ENCODE results near the gene RASGEF1C.

Gene RASGEF1C

GRCh38 chr5:180142021-180142765 is 66.8 kb downstream of the RASGEF1C start:
- in situ Hi-C loops (cut with HindIII; ENCODE audit: low sequenced_read_pairs): no loop called here
- H3K4me3 ChIP-seq (ENCODE audit: low read depth, low read length): no peak overlapping the region
- no peak for DNase-seq (ENCODE audit: low read depth)
- TF ChIP-seq CTCF (IDR thresholded peaks at IDR 0.05; ENCODE audit: low read depth, low read length, missing control alignments): no peak

GRCh38 chr5:180141068-180141660 is 67.8 kb downstream of the RASGEF1C start:
- H3K4me3 ChIP-seq (ENCODE audit: low read depth, low read length): no peak overlapping the region
- in situ Hi-C loops (cut with HindIII; ENCODE audit: low sequenced_read_pairs): no loop called here
- no peak for TF ChIP-seq CTCF (IDR thresholded peaks at IDR 0.05; ENCODE audit: low read depth, low read length, missing control alignments)
- DNase-seq (ENCODE audit: low read depth): no peak

- DNase-seq (ENCODE audit: low read depth): no peak
- no peak overlapping the region for H3K4me3 ChIP-seq (ENCODE audit: low read depth, low read length)
- in situ Hi-C loops (cut with HindIII; ENCODE audit: low sequenced_read_pairs): no loop called here
- no peak for TF ChIP-seq CTCF (IDR thresholded peaks at IDR 0.05; ENCODE audit: low read depth, low read length, missing control alignments)
Measured at GRCh38 chr5:180140571-180140970, 68.4 kb downstream of the RASGEF1C start.

- DNase-seq (ENCODE audit: low read depth): no peak
- TF ChIP-seq CTCF (IDR thresholded peaks at IDR 0.05; ENCODE audit: low read depth, low read length, missing control alignments): no peak
- H3K4me3 ChIP-seq (ENCODE audit: low read depth, low read length): no peak overlapping the region
- in situ Hi-C loops (cut with HindIII; ENCODE audit: low sequenced_read_pairs): no loop called here
Measured at GRCh38 chr5:180140079-180140554, 68.9 kb downstream of the RASGEF1C start.

- DNase-seq (ENCODE audit: low read depth): no peak
- in situ Hi-C loops (cut with HindIII; ENCODE audit: low sequenced_read_pairs): no loop called here
- no peak for TF ChIP-seq CTCF (IDR thresholded peaks at IDR 0.05; ENCODE audit: low read depth, low read length, missing control alignments)
- no peak overlapping the region for H3K4me3 ChIP-seq (ENCODE audit: low read depth, low read length)
Measured at GRCh38 chr5:180139731-180140055, 69.3 kb downstream of the RASGEF1C start.

- H3K4me3 ChIP-seq (ENCODE audit: low read depth, low read length): no peak overlapping the region
- in situ Hi-C loops (cut with HindIII; ENCODE audit: low sequenced_read_pairs): no loop called here
- DNase-seq (ENCODE audit: low read depth): no peak
- no peak for TF ChIP-seq CTCF (IDR thresholded peaks at IDR 0.05; ENCODE audit: low read depth, low read length, missing control alignments)
Measured at GRCh38 chr5:180138976-180139730, 69.9 kb downstream of the RASGEF1C start.

Measured in astrocyte of the cerebellum (primary cell).